ENCODE measurements around the gene DCTN2. TPM values are rescaled to one million over a fixed set of nuclear protein-coding genes. Genes with fewer than 3 reads are reported as not detected.
"Not testable (repeated sequence)": the region's sequence is repeated elsewhere in the genome, so short reads cannot be mapped to it uniquely, and the experiment has no call there.

DCTN2 gene
- total RNA-seq, 4 donors from 2014 or later = 164 to 199 (median 193) TPM

- H3K4me1 ChIP-seq = peaks cover 7 to 15% of the 10 kb centered on the region in 2 donors
- 93 to 95% methylated on average over 5 of the region's 5 CpGs for WGBS, 2 donors
- no peak overlapping the region for H3K4me3 ChIP-seq (replicated peaks in 1 of 3)
- TF ChIP-seq CTCF (IDR thresholded peaks at IDR 0.05) (no peak), POLR2A (IDR thresholded peaks at IDR 0.05) (no peak)
- intact Hi-C loops (cut with DNase I) = no loop called here
- H3K27me3 ChIP-seq = no peaks in the 10 kb centered on the region
- H3K27ac ChIP-seq = no peak overlapping the region
- peaks cover 51 to 54% of the 10 kb centered on the region in 2 donors for H3K36me3 ChIP-seq
- H3K9me3 ChIP-seq = no peaks in the 10 kb centered on the region
- no peak for DNase-seq
Observed at GRCh38 chr12:57513266-57513665, 33.7 kb downstream of the DCTN2 start.

- DNase-seq = no peak
- Histone ChIP-seq H3K4me1 (peaks cover 1 to 9% of the 10 kb centered on the region in 2 donors), H3K27ac (no peak overlapping the region), H3K27me3 (no peaks in the 10 kb centered on the region), H3K36me3 (peaks cover 51 to 54% of the 10 kb centered on the region in 2 donors), H3K9me3 (no peaks in the 10 kb centered on the region), H3K4me3 (replicated peaks in 1 of 3) (no peak overlapping the region)
- intact Hi-C loops (cut with DNase I) = no loop called here
- 93 to 95% methylated on average over 6 of the region's 6 CpGs for WGBS, 2 donors
- TF ChIP-seq CTCF (IDR thresholded peaks at IDR 0.05) = no peak
- no peak for TF ChIP-seq POLR2A (IDR thresholded peaks at IDR 0.05)
Observed at GRCh38 chr12:57512665-57513064, 34.3 kb downstream of the DCTN2 start.

GRCh38 chr12:57511588-57512325 is 35.2 kb downstream of the DCTN2 start:
- intact Hi-C loops (cut with DNase I) = no loop called here
- Histone ChIP-seq H3K27me3 (no peaks in the 10 kb centered on the region), H3K36me3 (peaks cover 45 to 47% of the 10 kb centered on the region in 2 donors), H3K4me3 (replicated peaks in 1 of 3) (no peak overlapping the region), H3K27ac (no peak overlapping the region), H3K4me1 (no peaks in the 10 kb centered on the region), H3K9me3 (no peaks in the 10 kb centered on the region)
- no peak for DNase-seq
- WGBS, 2 donors = 98 to 99% methylated on average over 7 of the region's 7 CpGs
- TF ChIP-seq CTCF (IDR thresholded peaks at IDR 0.05) (no peak), POLR2A (IDR thresholded peaks at IDR 0.05) (no peak)

GRCh38 chr12:57511161-57511560 is 35.8 kb downstream of the DCTN2 start:
- 98 to 100% methylated on average over 3 to 4 of the region's 4 CpGs for WGBS, 2 donors
- no peak overlapping the region for H3K27ac ChIP-seq
- intact Hi-C loops (cut with DNase I) = no loop called here
- peaks cover 3% of the 10 kb centered on the region in 2 donors for H3K4me1 ChIP-seq
- DNase-seq = no peak
- peaks cover 39 to 44% of the 10 kb centered on the region in 2 donors for H3K36me3 ChIP-seq
- H3K9me3 ChIP-seq = no peaks in the 10 kb centered on the region
- H3K27me3 ChIP-seq = no peaks in the 10 kb centered on the region
- H3K4me3 ChIP-seq (replicated peaks in 1 of 3) = no peak overlapping the region
- TF ChIP-seq CTCF (IDR thresholded peaks at IDR 0.05) (no peak), POLR2A (IDR thresholded peaks at IDR 0.05) (no peak)

- H3K27ac ChIP-seq; H3K9me3 ChIP-seq; H3K27me3 ChIP-seq; H3K4me3 ChIP-seq (replicated peaks in 1 of 3); intact Hi-C loops (cut with DNase I); DNase-seq; H3K4me1 ChIP-seq: not testable (repeated sequence)
- peaks cover 33 to 45% of the 10 kb centered on the region in 2 donors for H3K36me3 ChIP-seq
- WGBS, 2 donors = 97 to 98% methylated on average over 7 to 20 of the region's 28 CpGs
Observed at GRCh38 chr12:57507796-57508195, 39.2 kb downstream of the DCTN2 start.

- H3K4me3 ChIP-seq (replicated peaks in 1 of 3); H3K4me1 ChIP-seq; intact Hi-C loops (cut with DNase I); H3K27me3 ChIP-seq; H3K9me3 ChIP-seq: not testable (repeated sequence)
- Histone ChIP-seq H3K36me3 (peaks cover 20 to 48% of the 10 kb centered on the region in 2 donors), H3K27ac (peak overlapping the region; percentile 49 to 63 (median 57))
- peak; percentile 45 to 60 for DNase-seq
- 25 to 64% methylated on average over 4 of the region's 4 CpGs for WGBS, 2 donors
Observed at GRCh38 chr12:57506541-57506940, 40.5 kb downstream of the DCTN2 start.

- H3K4me3 ChIP-seq (replicated peaks in 1 of 3); intact Hi-C loops (cut with DNase I); H3K9me3 ChIP-seq; DNase-seq; H3K27me3 ChIP-seq; H3K27ac ChIP-seq; H3K4me1 ChIP-seq: not testable (repeated sequence)
- H3K36me3 ChIP-seq = peaks cover 43 to 70% of the 10 kb centered on the region in 2 donors
- 94 to 98% methylated on average over 22 of the region's 22 CpGs for WGBS, 2 donors
Observed at GRCh38 chr12:57502311-57502969, 44.6 kb downstream of the DCTN2 start.

Data from thyroid gland (tissue), 4 donors.